ENCODE measurements around the gene TEX38. TPM values are rescaled to one million over a fixed set of nuclear protein-coding genes. Genes with fewer than 3 reads are reported as not detected.
"Not testable (repeated sequence)": the region's sequence is repeated elsewhere in the genome, so short reads cannot be mapped to it uniquely, and the experiment has no call there.

Gene TEX38
- polyA plus RNA-seq, 3 donors from 2014 or later: not detected

- Mint-ChIP-seq H3K27me3 (ENCODE audit: low read depth in 3 of 3) (no peaks in the 10 kb centered on the region), H3K4me1 (peaks cover 0 to 5% of the 10 kb centered on the region in 2 donors), H3K27ac (peak overlapping the region in 1 of 6 donors; percentile 26), H3K9me3 (no peaks in the 10 kb centered on the region), H3K4me3 (no peak overlapping the region), H3K36me3 (peaks cover 23 to 86% (median 68%) of the 10 kb centered on the region in 3 donors)
- DNase-seq: no peak
Observed at GRCh38 chr1:46686255-46686654, 14.6 kb downstream of the TEX38 start.

DNA sequence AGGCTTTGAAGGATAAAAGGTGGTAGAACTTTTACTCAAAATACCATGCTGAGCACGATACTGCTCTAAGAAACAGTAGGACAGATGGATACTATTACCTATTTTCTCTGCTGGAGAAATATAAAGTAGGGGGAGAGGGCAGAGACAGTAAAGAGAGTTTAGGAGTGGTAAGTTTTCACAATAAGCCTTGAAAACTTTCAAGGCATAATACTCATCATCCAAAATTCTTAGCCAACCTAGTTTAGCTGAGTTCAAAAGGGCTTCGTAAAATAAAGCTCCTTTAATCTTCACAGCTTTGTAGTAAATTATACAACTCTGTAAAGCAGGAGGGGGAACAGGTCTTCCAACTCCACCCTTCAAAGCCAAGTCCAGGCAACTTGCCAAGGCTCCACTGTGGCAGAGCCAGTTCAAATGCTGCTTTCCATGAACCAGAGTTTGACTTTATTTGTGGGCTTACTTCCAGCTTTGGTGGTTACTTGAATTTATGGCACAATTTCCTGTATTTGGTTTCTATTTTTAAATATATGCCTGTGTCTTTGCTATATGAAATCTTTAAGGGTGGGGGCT lies 15.5 kb downstream of the TEX38 start:
- Mint-ChIP-seq H3K27me3 (ENCODE audit: low read depth in 3 of 3) (no peaks in the 10 kb centered on the region), H3K9me3 (no peaks in the 10 kb centered on the region), H3K27ac (no peak overlapping the region), H3K36me3 (peaks cover 24 to 83% (median 66%) of the 10 kb centered on the region in 3 donors), H3K4me1 (peaks cover 0 to 5% of the 10 kb centered on the region in 2 donors), H3K4me3 (no peak overlapping the region)
- no peak for DNase-seq

DNA sequence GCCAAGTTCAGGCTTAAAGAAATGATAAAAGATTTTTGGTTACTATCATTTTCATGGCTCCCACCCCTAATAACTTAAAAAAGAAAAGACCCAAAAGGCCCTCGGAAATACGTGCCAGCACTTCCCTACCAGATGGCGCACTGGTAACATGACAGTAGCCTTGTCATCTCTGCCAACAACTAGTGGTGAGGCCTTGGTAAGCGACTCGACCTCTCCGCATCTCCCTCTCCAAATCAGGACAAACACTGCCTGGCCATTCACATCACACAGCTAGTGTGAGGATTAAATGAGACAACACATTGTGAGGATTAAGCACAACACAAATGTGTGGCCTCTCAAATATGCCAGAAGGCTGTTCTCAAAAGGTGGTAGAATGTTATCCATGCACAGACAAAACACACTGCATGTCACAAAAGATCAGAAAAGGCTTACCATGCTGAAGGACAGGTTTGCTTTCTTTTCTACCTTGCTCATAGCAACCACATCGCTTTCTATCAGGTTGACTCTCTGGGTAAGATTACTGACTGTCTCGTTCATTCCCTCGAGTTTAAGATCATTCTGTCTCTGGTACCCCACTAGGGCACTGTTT lies 16.4 kb downstream of the TEX38 start:
- no peak for DNase-seq
- Mint-ChIP-seq H3K4me1 (peaks cover 0 to 5% of the 10 kb centered on the region in 2 donors), H3K27me3 (ENCODE audit: low read depth in 3 of 3) (no peaks in the 10 kb centered on the region), H3K9me3 (no peaks in the 10 kb centered on the region), H3K36me3 (peaks cover 24 to 80% (median 65%) of the 10 kb centered on the region in 3 donors), H3K27ac (peak overlapping the region in 1 of 6 donors; percentile 78), H3K4me3 (no peak overlapping the region)

DNA sequence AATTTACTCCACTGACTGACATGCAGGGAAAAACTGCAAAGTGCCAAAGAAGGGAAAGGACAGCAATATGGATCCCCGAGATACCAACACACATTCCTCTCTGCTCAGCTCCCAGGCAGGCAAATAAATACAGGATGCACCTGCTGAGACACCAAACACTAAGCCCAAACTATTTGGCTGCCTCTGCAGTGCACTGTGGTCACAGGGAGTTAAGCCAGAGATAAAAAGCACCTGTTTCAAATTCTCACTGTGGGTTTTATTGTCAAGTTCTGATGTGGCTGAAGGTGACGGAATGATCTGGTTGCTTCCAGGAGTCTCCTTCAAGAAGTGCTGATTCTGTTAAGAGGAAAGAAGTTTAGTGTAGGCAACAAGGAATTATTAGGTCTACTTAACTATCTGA lies 17.7 kb downstream of the TEX38 start:
- Mint-ChIP-seq H3K9me3 (no peaks in the 10 kb centered on the region), H3K27me3 (ENCODE audit: low read depth in 3 of 3) (no peaks in the 10 kb centered on the region), H3K36me3 (peaks cover 20 to 70% (median 56%) of the 10 kb centered on the region in 3 donors), H3K4me1 (peaks cover 2 to 5% of the 10 kb centered on the region in 2 donors), H3K4me3 (no peak overlapping the region), H3K27ac (peak overlapping the region in 1 of 6 donors; percentile 13)
- DNase-seq: no peak

DNA sequence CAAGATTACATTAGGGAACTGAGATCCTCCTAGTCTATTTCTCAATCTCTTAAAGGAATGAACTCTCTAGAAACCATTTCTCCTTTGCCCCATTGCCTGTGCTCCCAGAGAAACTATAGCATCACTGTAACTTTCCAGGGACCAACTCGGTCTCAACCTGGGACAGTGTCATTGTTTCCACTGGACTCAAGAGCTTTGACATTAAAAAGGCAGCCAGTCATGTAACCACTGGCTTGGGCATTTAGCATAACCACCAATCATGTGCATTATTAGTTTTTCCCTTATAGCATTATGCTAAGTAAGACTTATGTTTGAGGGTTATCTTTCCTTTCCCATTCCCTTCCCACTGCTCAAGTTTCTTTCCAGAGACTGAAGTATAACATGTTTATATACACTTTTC lies 18.2 kb downstream of the TEX38 start:
- Mint-ChIP-seq H3K27me3 (ENCODE audit: low read depth in 3 of 3) (no peaks in the 10 kb centered on the region), H3K9me3 (no peaks in the 10 kb centered on the region), H3K36me3 (peaks cover 21 to 69% (median 55%) of the 10 kb centered on the region in 3 donors), H3K4me1 (peaks cover 2 to 5% of the 10 kb centered on the region in 2 donors), H3K27ac (no peak overlapping the region), H3K4me3 (no peak overlapping the region)
- DNase-seq: no peak

DNA sequence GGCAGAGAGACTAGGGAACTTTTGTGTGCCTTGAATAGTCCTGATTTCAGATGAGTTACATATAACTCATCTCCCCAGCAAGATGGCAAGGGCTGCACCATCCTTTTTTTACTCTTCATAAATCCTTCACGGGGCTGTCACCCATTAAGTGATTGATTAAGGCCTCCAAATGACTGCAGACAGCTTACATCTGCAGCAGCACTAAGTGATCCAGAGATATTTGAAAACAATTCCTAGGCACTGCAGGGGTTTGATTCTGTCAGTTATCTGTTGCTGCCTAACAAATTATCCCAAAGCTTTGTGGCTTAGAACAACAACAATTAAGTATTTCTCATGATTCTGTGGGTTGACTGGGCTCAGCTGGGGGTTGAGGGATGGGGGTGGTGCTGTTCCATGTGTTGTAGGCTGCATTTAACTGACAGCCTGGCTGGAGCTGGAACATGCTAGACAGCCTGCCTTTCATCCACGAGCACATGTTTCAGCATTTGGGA lies 19.3 kb downstream of the TEX38 start:
- DNase-seq: no peak
- H3K4me3 Mint-ChIP-seq: no peak overlapping the region
- H3K9me3 Mint-ChIP-seq: no peaks in the 10 kb centered on the region
- H3K27ac Mint-ChIP-seq: no peak overlapping the region
- H3K4me1 Mint-ChIP-seq: peaks cover 2 to 5% of the 10 kb centered on the region in 2 donors
- H3K36me3 Mint-ChIP-seq: peaks cover 26 to 73% (median 59%) of the 10 kb centered on the region in 3 donors
- H3K27me3 Mint-ChIP-seq (ENCODE audit: low read depth in 3 of 3): peaks cover 0 to 2% (median 0%) of the 10 kb centered on the region in 3 donors

DNA sequence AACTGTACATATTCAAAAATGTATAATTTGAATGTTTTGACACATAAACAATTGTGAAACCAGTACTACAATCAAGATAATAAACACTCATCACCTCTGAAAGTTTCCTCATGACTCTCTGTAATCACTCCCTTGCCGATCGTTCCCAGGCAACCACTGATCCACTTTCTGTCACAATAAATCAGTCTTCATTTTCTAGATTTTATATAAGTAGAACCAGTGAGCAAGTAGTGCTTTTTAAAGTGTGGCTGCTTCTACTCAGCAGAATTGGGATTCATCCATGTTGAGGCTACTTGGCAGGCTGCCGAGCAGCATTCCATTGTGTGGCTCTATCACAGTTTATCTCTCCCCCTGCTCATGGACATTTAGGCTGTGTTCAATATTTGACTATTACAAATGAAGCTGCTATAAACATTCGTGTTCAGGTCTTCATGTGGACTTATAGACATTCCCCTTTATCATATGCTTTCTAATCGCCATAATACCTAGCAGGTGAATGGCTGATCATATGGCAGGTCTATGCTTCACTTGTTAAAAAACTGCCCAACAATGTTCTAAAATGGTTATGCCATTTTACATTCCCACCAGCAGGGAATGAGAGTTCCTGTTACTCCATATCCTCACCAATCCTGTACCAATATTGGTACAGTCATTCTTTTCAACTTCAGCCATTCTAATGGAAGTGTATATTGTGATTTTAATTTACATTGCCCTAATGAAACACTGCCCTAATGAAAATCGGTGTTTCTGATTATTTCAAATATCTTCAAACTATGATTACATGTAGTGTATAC lies 20.5 kb downstream of the TEX38 start:
- Mint-ChIP-seq H3K4me1 (peaks cover 2 to 5% of the 10 kb centered on the region in 2 donors), H3K36me3 (peaks cover 20 to 65% (median 51%) of the 10 kb centered on the region in 3 donors), H3K9me3 (no peaks in the 10 kb centered on the region), H3K27me3 (ENCODE audit: low read depth in 3 of 3) (peaks cover 0 to 2% (median 0%) of the 10 kb centered on the region in 3 donors), H3K4me3 (no peak overlapping the region), H3K27ac (no peak overlapping the region)
- no peak for DNase-seq

- H3K4me1 Mint-ChIP-seq: peaks cover 2% of the 10 kb centered on the region in 2 donors
- no peak for DNase-seq
- H3K4me3 Mint-ChIP-seq: no peak overlapping the region
- H3K36me3 Mint-ChIP-seq: peaks cover 20 to 61% (median 47%) of the 10 kb centered on the region in 3 donors
- H3K9me3 Mint-ChIP-seq: no peaks in the 10 kb centered on the region
- no peak overlapping the region for H3K27ac Mint-ChIP-seq
- H3K27me3 Mint-ChIP-seq (ENCODE audit: low read depth in 3 of 3): peaks cover 0 to 2% (median 0%) of the 10 kb centered on the region in 3 donors
Observed at GRCh38 chr1:46692811-46693770, 21.4 kb downstream of the TEX38 start.

GRCh38 chr1:46694676-46695075 lies 23.0 kb downstream of the TEX38 start:
- not testable (repeated sequence) for H3K27ac Mint-ChIP-seq

GRCh38 chr1:46697053-46697452 lies 25.4 kb downstream of the TEX38 start:
- Mint-ChIP-seq H3K4me1 (peaks cover 26 to 39% of the 10 kb centered on the region in 2 donors), H3K36me3 (peaks cover 12 to 36% (median 28%) of the 10 kb centered on the region in 3 donors), H3K9me3 (no peaks in the 10 kb centered on the region), H3K27ac (peak overlapping the region in 1 of 6 donors; percentile 30), H3K4me3 (no peak overlapping the region), H3K27me3 (ENCODE audit: low read depth in 3 of 3) (peaks cover 0 to 2% (median 0%) of the 10 kb centered on the region in 3 donors)
- no peak for DNase-seq

More at GRCh38 chr1:46694676-46695075, 23.0 kb downstream of the TEX38 start:
- DNase-seq; H3K4me3 Mint-ChIP-seq; H3K27me3 Mint-ChIP-seq (ENCODE audit: low read depth in 3 of 3); H3K9me3 Mint-ChIP-seq: not testable (repeated sequence)
- Mint-ChIP-seq H3K36me3 (peaks cover 14 to 50% (median 39%) of the 10 kb centered on the region in 3 donors), H3K4me1 (peaks cover 9 to 16% of the 10 kb centered on the region in 2 donors)

DNA sequence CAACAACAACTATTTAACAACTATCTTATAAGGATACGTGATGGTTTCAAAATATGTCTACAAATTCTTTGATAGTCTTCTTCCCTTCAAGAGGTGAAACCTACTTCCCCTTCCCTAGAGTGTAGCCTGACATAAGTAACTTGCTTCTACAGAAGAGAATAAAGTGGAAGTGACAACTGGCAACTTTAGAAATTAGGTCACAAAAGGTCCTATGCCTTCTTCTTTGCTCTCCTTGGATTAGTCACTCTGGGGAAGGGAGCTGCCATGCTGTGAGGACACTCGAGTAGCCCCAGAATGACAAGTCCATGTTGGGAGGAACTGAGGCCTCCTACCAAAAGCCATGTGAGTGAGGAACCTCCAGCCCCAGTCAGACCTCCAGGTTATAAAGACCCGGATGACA lies 28.0 kb downstream of the TEX38 start:
- Mint-ChIP-seq H3K27ac (peak overlapping the region in 2 of 6 donors; percentile 13 to 37), H3K36me3 (peaks cover 17 to 39% (median 25%) of the 10 kb centered on the region in 3 donors), H3K4me1 (peaks cover 33 to 56% of the 10 kb centered on the region in 2 donors), H3K4me3 (no peak overlapping the region), H3K9me3 (no peaks in the 10 kb centered on the region), H3K27me3 (ENCODE audit: low read depth in 3 of 3) (peaks cover 0 to 2% (median 0%) of the 10 kb centered on the region in 3 donors)
- DNase-seq: no peak

DNA sequence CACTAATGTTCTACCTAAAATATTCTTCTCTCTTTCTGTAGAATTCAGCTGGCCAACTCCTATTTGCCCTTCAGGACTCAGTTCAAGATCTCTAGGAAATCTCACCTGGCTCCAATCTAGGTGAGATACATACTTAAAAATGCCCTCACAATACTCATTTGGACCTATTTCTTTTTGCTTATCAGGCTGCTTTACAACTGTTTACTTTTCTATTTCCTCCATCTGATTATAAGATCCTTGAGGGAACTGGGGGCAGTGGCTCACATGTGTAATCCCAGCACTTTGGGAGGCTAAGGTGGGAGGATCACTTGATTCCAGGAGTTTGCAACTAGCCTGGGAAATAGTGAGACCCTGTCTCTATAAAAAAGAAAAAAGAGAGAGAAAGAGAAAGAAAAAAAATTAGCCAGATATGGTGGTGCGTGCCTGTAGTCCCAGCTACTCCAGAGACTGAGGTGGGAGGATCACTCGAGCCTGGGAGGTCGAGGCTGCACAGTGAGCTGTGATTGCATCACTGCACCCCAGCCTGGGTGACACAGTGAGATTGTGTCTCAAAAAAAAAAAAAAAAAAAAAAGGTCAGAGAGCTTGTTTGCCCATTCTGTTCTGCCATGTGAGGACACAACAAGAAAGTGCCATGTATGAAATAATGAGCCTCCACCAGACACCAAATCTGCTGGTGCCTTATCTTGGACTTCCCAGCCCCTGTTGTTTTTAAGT lies 32.4 kb downstream of the TEX38 start:
- no peak overlapping the region for H3K27ac Mint-ChIP-seq
- peaks cover 31 to 49% of the 10 kb centered on the region in 2 donors for H3K4me1 Mint-ChIP-seq
- H3K27me3 Mint-ChIP-seq (ENCODE audit: low read depth in 3 of 3): no peaks in the 10 kb centered on the region
- H3K4me3 Mint-ChIP-seq: no peak overlapping the region
- H3K9me3 Mint-ChIP-seq: no peaks in the 10 kb centered on the region
- no peak for DNase-seq
- H3K36me3 Mint-ChIP-seq: peaks cover 13 to 36% (median 16%) of the 10 kb centered on the region in 3 donors

All from immature natural killer cell (primary cell).